Hepatocyte (in vitro differentiated cells): Measurements from ENCODE around the gene LONP2. TPM values are rescaled to one million over a fixed set of nuclear protein-coding genes. Genes with fewer than 3 reads are reported as not detected.
A peak's percentile ranks its signal among the peaks of the same experiment; 100 is the strongest.

Source experiments
- DNase-seq: peaks from one replicate; pipeline ENCODE4 v3.0.0-alpha.2; 2016; ENCODE audit warnings: low spot score
- H2AFZ ChIP-seq: fragments of 200-600 bp; sonication (generic); 2 replicates; pipeline ENCODE4 v1.6.0; 2016; ENCODE audit warnings: antibody characterized with exemption, mild to moderate bottlenecking
- H3K27ac ChIP-seq: fragments of 200-600 bp; sonication (generic); 2 replicates; pipeline ENCODE4 v1.5.1; 2016; ENCODE audit warnings: mild to moderate bottlenecking
- H3K27me3 ChIP-seq: fragments of 200-600 bp; sonication (generic); 2 replicates; pipeline ENCODE4 v1.6.1; 2016
- H3K36me3 ChIP-seq: fragments of 200-600 bp; sonication (generic); replicated peaks from 2 replicates; pipeline ENCODE4 v1.5.1; 2016; ENCODE audit warnings: low read depth; ENCODE audit not compliant: insufficient read depth
- H3K4me1 ChIP-seq: fragments of 200-600 bp; sonication (generic); 2 replicates; pipeline ENCODE4 v1.5.1; 2016; ENCODE audit warnings: mild to moderate bottlenecking, moderate library complexity; ENCODE audit not compliant: insufficient read depth
- H3K4me2 ChIP-seq: fragments of 200-600 bp; sonication (generic); 2 replicates; pipeline ENCODE4 v1.6.0; 2016
- H3K4me3 ChIP-seq: fragments of 200-600 bp; sonication (generic); 2 replicates; pipeline ENCODE4 v1.5.1; 2016; ENCODE audit warnings: mild to moderate bottlenecking
- H3K79me2 ChIP-seq: fragments of 200-600 bp; sonication (generic); 2 replicates; pipeline ENCODE4 v1.6.0; 2017; ENCODE audit warnings: mild to moderate bottlenecking
- H3K9me2 ChIP-seq: fragments of 200-600 bp; sonication (generic); replicated peaks from 2 replicates; pipeline ENCODE4 v1.6.0; 2017; ENCODE audit warnings: mild to moderate bottlenecking; ENCODE audit not compliant: insufficient read depth
- H3K9me3 ChIP-seq: fragments of 200-600 bp; sonication (generic); 2 replicates; pipeline ENCODE4 v1.5.1; 2016; ENCODE audit warnings: low read depth, mild to moderate bottlenecking
- H4K20me1 ChIP-seq: fragments of 200-600 bp; sonication (generic); 2 replicates; pipeline ENCODE4 v1.6.0; 2016; ENCODE audit warnings: mild to moderate bottlenecking; ENCODE audit not compliant: insufficient read depth, poor library complexity, severe bottlenecking
- EZH2 ChIP-seq: fragments of 200-600 bp; sonication (generic); IDR thresholded peaks from 2 replicates; pipeline ENCODE4 v1.6.1; 2016; ENCODE audit warnings: antibody characterized with exemption, mild to moderate bottlenecking, borderline replicate concordance
- EZH2phosphoT487 ChIP-seq: fragments of 200-600 bp; sonication (generic); IDR thresholded peaks from one replicate; pipeline ENCODE4 v1.6.1; 2018; ENCODE audit warnings: antibody characterized with exemption, mild to moderate bottlenecking, low read depth, moderate library complexity; ENCODE audit not compliant: unreplicated experiment, severe bottlenecking
- WGBS: methylation state at CpG from one replicate; pipeline ENCODE4 v1.1.6; 2016; ENCODE audit warnings: low lambda C conversion rate; ENCODE audit errors: missing lambda C conversion rate; 5-methylcytosine and 5-hydroxymethylcytosine counted together
- polyA plus RNA-seq: library from polyadenylated mRNA; unstranded; fragments of >200 nt; fragmentation: Nextera tagmentation; extraction: Ambion mirVana; gene quantifications from 2 replicates; pipeline ENCODE4 v1.2.1, GENCODE V29; 2016
- total RNA-seq: library from RNA; depleted of rRNA; stranded (reverse); fragments of >200 nt; gene quantifications from 2 replicates; pipeline ENCODE4 v1.2.3, GENCODE V29; 2014
- TF ChIP-seq, protein P1 (sequence below): fragments of 200-600 bp; sonication (generic); IDR thresholded peaks from 2 replicates; pipeline ENCODE4 v1.5.1; 2016; ENCODE audit warnings: antibody characterized with exemption, mild to moderate bottlenecking; ENCODE audit not compliant: poor library complexity

LONP2 gene, protein sequence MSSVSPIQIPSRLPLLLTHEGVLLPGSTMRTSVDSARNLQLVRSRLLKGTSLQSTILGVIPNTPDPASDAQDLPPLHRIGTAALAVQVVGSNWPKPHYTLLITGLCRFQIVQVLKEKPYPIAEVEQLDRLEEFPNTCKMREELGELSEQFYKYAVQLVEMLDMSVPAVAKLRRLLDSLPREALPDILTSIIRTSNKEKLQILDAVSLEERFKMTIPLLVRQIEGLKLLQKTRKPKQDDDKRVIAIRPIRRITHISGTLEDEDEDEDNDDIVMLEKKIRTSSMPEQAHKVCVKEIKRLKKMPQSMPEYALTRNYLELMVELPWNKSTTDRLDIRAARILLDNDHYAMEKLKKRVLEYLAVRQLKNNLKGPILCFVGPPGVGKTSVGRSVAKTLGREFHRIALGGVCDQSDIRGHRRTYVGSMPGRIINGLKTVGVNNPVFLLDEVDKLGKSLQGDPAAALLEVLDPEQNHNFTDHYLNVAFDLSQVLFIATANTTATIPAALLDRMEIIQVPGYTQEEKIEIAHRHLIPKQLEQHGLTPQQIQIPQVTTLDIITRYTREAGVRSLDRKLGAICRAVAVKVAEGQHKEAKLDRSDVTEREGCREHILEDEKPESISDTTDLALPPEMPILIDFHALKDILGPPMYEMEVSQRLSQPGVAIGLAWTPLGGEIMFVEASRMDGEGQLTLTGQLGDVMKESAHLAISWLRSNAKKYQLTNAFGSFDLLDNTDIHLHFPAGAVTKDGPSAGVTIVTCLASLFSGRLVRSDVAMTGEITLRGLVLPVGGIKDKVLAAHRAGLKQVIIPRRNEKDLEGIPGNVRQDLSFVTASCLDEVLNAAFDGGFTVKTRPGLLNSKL
- total RNA-seq (56.8 and 67.6 TPM in 2 replicates), polyA plus RNA-seq (30.1 and 34.9 TPM in 2 replicates)

DNA sequence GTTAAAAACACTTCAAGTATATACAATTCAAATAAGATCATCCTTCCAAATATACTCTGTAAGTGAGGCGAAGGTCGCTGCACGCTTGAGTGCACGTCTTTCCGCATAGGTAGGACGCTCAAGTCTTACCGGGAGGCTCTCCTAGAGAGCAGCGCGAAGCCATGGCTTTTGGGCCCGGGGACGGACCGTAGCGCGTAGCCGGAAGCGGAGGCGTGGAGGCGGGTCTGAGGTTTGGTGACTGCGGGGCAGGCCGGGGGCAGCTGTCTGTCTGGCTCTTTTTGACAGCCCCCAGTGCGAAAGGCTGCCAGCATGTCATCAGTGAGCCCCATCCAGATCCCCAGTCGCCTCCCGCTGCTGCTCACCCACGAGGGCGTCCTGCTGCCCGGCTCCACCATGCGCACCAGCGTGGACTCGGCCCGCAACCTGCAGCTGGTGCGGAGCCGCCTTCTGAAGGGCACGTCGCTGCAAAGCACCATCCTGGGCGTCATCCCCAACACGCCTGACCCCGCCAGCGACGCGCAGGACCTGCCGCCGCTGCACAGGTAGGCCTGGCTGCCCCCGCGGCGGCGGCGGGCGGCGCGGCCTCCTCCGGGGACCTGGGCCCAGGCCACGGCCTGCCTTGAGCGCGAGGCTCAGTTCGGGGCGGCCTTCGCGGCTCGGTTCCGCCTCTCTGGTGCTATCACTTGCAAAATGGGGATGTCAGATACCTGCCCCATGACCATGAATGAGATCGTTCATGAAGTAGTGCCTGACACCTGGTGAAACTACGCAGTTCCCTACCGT is at the start of gene LONP2:
Gene LONP2, plus strand, starts transcription at position 221 of the 783 bp plus-strand sequence. Its CDS starts 89 bp downstream, at position 310.
- Histone ChIP-seq H3K36me3 (no peaks in the 10 kb centered on the region), H3K79me2 (peaks cover 50% of the 10 kb centered on the region), H3K27ac (peak within 1 kb of the TSS; percentile 94), H3K9me3 (no peaks in the 10 kb centered on the region), H3K4me3 (peak within 1 kb of the TSS; percentile 63), H4K20me1 (peaks cover 28% of the 10 kb centered on the region), H2AFZ (peak within 1 kb of the TSS; percentile 91), H3K9me2 (no peaks in the 10 kb centered on the region), H3K27me3 (no peaks in the 10 kb centered on the region), H3K4me2 (peak within 1 kb of the TSS; percentile 88), H3K4me1 (peaks cover 20% of the 10 kb centered on the region)
- TF ChIP-seq EZH2 (no peak), EZH2phosphoT487 (no peak)
- TF ChIP-seq, protein P1, sequence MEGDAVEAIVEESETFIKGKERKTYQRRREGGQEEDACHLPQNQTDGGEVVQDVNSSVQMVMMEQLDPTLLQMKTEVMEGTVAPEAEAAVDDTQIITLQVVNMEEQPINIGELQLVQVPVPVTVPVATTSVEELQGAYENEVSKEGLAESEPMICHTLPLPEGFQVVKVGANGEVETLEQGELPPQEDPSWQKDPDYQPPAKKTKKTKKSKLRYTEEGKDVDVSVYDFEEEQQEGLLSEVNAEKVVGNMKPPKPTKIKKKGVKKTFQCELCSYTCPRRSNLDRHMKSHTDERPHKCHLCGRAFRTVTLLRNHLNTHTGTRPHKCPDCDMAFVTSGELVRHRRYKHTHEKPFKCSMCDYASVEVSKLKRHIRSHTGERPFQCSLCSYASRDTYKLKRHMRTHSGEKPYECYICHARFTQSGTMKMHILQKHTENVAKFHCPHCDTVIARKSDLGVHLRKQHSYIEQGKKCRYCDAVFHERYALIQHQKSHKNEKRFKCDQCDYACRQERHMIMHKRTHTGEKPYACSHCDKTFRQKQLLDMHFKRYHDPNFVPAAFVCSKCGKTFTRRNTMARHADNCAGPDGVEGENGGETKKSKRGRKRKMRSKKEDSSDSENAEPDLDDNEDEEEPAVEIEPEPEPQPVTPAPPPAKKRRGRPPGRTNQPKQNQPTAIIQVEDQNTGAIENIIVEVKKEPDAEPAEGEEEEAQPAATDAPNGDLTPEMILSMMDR, result no peak
- DNase-seq, result peak; percentile 92
- under 1% methylated on average over 63 of the region's 63 CpGs for WGBS

DNA sequence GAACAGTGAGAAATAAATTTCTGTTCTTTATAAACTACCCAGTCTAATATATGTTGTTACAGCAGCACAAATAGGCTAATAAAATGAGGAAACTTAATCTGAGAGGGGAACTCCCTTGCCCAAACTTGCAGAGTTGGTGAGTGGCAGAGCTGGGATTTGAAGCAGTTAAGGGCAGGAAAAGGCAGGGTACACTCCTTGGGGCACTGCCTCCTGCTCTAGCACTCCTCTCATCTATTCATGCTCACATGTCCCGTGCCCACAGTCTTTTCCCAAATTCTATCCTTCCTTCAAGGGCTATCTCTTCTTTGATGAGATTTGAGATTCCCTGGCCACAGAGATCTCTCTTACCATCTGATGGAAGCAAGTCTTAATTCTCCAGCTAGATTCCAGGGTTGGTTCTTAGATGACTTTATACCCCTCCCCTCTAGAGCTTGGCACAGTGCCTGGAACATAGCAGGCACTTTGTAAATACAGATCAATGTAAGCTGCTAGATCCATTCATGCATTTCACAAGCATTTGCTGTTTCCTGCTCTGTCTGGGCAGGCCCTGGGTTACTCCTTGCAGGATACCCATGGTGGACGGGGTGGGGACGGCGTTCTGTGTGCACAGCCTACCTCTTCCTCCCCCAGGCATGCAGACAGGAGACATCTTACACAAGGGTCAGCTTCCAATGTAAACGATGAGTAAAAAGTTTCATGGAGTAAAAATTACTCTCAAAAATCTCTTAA is 49.1 kb upstream of the LONP2 start:
- H3K4me2 ChIP-seq, result no peak overlapping the region
- H3K9me2 ChIP-seq, result no peaks in the 10 kb centered on the region
- no peak overlapping the region for H3K4me3 ChIP-seq
- DNase-seq, result peak; percentile 50
- no peaks in the 10 kb centered on the region for H3K9me3 ChIP-seq
- H3K79me2 ChIP-seq, result no peaks in the 10 kb centered on the region
- no peak for TF ChIP-seq EZH2phosphoT487
- TF ChIP-seq, protein P1, result no peak
- no peak for TF ChIP-seq EZH2
- WGBS, result 50% methylated on average over 5 of the region's 5 CpGs
- no peaks in the 10 kb centered on the region for H3K4me1 ChIP-seq
- H4K20me1 ChIP-seq, result no peaks in the 10 kb centered on the region
- no peak overlapping the region for H3K27ac ChIP-seq
- H3K27me3 ChIP-seq, result no peaks in the 10 kb centered on the region
- no peak overlapping the region for H2AFZ ChIP-seq
- H3K36me3 ChIP-seq, result no peaks in the 10 kb centered on the region

DNA sequence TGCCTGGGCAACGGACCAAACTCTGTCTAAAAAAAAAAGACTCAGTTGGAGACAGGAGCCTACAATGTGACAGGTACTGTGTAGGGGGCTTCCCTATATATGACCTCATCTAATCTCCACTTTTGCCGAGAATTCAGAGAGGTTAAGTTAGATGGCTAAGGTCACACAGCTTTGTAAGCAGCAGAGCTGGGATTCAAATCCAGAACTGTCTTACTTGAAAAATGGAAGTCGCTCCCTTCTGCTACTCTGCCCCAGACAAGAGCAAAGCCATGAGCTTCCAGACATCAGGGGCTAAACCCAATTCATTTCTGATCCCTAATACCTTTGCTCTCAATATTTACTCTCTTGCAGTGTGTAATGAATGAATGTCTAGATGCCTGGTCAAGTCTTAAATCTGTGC is 46.8 kb upstream of the LONP2 start:
- Histone ChIP-seq H3K27ac (no peak overlapping the region), H3K4me2 (no peak overlapping the region), H3K4me3 (no peak overlapping the region), H2AFZ (no peak overlapping the region), H3K36me3 (no peaks in the 10 kb centered on the region), H3K79me2 (no peaks in the 10 kb centered on the region), H3K9me3 (no peaks in the 10 kb centered on the region), H4K20me1 (no peaks in the 10 kb centered on the region), H3K4me1 (no peaks in the 10 kb centered on the region), H3K27me3 (no peaks in the 10 kb centered on the region), H3K9me2 (no peaks in the 10 kb centered on the region)
- no peak for DNase-seq
- TF ChIP-seq, protein P1, result no peak
- TF ChIP-seq EZH2, result no peak
- no peak for TF ChIP-seq EZH2phosphoT487
- WGBS, result 93% methylated on average over 3 of the region's 3 CpGs
